GM12875 (cell line): ENCODE data around the gene PKN2.

Experiments
- H3K4me3 ChIP-seq: one replicate; pipeline ENCODE4 v1.5.1; 2011; ENCODE audit warnings: low read depth, low read length, control low read depth
- CTCF ChIP-seq: IDR thresholded peaks from 2 replicates; pipeline ENCODE4 v1.5.1; 2011; ENCODE audit warnings: low read depth, mild to moderate bottlenecking, control low read depth, inconsistent platforms, low read length, moderate library complexity, borderline replicate concordance; ENCODE audit not compliant: insufficient read depth

PKN2 gene

GRCh38 chr1:88647749-88648415, 36.2 kb upstream of the PKN2 start:
- no peak overlapping the region for H3K4me3 ChIP-seq
- no peak for TF ChIP-seq CTCF

GRCh38 chr1:88648706-88649105, 35.4 kb upstream of the PKN2 start:
- no peak overlapping the region for H3K4me3 ChIP-seq
- TF ChIP-seq CTCF, result no peak

DNA sequence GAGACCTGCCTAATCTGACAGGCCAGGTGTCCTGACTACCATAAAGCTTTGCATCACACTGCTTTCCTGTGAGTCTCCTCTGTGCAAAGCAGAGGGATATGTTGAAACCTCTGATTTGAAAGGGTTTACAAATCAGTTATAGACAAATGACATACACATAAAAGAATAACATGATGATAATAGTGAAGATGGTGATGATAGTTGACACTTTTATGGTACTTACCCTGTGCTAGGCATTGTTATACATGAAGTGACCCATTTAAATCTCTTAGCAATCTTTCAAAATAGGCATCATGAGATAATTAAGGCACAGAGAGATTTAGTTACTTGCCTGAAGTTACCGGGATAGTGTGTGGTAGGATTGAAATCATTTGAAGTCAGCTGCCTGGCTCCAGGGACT, 34.1 kb upstream of the PKN2 start:
- TF ChIP-seq CTCF, result no peak

DNA sequence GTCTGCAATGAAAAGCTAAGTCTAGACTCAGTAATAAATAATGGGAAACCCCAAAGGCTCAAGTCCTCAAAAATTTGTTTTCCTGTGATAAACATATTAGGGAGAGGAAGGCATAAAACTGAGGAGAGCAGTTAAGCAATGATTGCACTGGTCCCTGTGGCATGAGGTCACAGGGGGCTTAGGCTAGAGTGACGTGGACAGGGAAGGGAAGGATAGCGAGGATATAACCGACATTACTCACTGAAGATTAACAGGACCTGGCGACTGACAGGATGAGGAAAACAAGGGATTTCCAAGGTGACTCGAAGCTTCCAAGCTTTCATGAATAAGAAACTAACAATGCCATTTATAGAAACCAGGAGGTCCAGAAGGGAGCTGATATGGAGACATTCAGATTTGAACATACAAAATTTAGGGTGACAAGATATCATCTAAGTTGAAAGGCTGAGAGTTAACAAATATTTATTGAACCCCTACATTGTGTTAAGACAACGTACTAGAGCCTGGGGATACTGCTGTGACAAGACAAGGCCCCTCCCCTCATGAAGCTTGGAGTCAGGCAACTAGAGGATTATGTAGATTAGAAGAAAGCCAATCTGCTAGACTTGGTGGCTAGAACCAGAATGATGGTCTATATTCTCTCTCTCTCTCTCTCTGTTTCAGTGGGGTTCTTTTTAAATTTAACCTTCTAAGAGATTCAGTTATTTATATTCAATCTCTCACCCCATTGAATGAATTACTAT, 33.2 kb upstream of the PKN2 start:
- H3K4me3 ChIP-seq, result no peak overlapping the region
- TF ChIP-seq CTCF, result no peak

More for the DNA sequence above, 34.1 kb upstream of the PKN2 start:
- no peak overlapping the region for H3K4me3 ChIP-seq

DNA sequence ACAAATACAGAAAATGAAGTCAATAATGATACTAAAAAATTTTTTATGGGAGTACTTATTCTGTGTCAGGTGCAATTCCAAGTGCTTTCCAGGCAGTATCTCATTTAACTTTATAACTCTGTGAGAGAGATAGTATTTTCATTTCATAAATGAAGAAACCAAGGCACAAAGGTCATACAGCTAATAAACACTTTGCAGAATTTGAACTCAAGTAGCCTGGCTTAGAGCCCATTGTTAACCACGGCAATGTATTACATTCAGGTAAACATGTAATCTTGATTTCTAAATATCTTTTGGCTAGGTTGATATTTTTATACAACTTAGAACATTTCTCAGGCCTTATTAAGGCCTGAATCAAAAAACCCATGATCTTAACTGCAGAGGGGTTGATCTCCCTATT, 28.9 kb upstream of the PKN2 start:
- no peak overlapping the region for H3K4me3 ChIP-seq
- TF ChIP-seq CTCF, result no peak

GRCh38 chr1:88655685-88656299, 28.3 kb upstream of the PKN2 start:
- TF ChIP-seq CTCF, result no peak
- no peak overlapping the region for H3K4me3 ChIP-seq
